ENCODE results near the gene MYRFL.

MYRFL gene

GRCh38 chr12:69897744-69898143 is 72.7 kb downstream of the MYRFL start:
- no peaks in the 10 kb centered on the region for H3K27me3 Mint-ChIP-seq
- H3K9me3 Mint-ChIP-seq: no peaks in the 10 kb centered on the region
- ATAC-seq (replicated peaks): no peak
- H3K27ac Mint-ChIP-seq: no peak overlapping the region
- no peaks in the 10 kb centered on the region for H3K36me3 Mint-ChIP-seq
- DNase-seq: no peak
- H3K4me1 Mint-ChIP-seq: no peaks in the 10 kb centered on the region
- H3K4me3 Mint-ChIP-seq: no peak overlapping the region

DNA sequence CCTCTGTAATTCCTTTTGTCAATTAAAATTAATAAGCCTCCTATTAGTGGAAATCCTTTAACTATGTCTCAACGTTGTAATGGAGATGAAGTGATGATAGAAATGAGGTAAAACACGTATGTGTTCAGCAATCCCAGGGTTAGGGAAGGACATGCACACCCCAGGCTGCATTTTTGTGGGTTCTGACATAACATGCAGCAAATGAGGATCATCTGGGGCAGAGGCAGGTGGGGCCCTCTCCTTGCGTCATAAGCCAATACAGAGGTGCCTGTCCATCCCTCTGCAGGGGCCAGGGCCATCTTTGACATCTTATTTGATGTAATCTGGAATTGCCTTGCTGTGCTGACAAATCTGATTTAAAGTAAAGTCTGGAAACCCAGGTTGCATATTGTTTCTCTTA is 73.2 kb downstream of the MYRFL start:
- Mint-ChIP-seq H3K4me1 (no peaks in the 10 kb centered on the region), H3K4me3 (no peak overlapping the region), H3K27me3 (no peaks in the 10 kb centered on the region), H3K27ac (no peak overlapping the region), H3K9me3 (no peaks in the 10 kb centered on the region), H3K36me3 (no peaks in the 10 kb centered on the region)
- ATAC-seq (replicated peaks): no peak
- no peak for DNase-seq

DNA sequence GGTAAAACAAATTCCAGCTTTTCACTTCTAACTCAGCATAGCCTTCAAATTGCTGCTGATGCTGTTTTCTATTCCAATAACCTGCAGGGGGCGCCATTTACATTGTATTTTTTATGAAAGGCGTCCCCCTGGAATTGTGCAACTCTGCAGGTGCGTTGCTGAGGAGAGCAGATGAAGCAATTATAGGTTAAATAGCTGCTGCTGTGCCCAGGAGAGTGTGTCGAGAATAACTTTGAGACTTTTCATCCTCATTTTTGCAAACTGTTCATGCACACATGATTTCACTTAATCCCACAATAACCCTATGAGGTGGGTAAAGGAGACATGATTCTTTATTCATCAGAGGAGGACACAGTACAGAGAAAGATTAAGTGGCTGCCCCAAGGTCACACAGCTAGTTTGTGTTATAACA is 75.7 kb downstream of the MYRFL start:
- H3K36me3 Mint-ChIP-seq: no peaks in the 10 kb centered on the region
- ATAC-seq (replicated peaks) (peak; percentile 70 to 71), DNase-seq (peak; percentile 46)

DNA sequence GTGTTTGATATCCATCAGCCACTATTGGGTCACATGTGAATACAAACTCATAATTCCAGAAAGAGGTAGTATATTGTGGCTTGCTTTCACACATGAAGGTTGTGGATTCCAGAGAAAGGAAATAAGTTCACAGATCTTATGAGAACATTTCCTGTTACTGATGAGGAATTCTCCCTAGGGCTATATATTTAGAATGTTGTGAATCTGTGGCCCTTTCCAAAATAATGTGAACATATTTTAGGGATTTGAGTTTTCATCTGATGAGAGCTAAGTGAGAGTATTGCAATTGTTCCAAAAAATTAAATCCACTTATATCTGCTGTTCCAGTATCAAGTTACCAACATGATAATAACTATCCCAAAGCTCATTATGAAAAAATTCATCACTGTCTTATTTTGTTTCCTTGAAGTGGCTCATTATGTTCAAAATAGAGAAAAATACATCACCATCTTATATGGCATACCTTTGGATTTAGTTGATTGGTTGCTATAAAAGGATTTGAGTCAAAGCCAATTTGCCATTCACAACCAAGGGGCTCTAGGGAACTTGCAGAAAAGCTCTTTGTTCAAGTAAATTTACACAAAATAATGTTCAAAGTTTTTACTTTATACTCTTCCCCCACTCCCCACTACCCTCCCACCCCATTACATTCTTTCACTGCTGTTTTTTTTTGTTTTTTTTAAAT is 76.3 kb downstream of the MYRFL start:
- Mint-ChIP-seq H3K4me3 (no peak overlapping the region), H3K4me1 (peaks cover 4 to 7% of the 10 kb centered on the region in 2 donors), H3K36me3 (no peaks in the 10 kb centered on the region), H3K27ac (no peak overlapping the region), H3K9me3 (no peaks in the 10 kb centered on the region), H3K27me3 (no peaks in the 10 kb centered on the region)
- ATAC-seq (replicated peaks): no peak
- no peak for DNase-seq

More for the DNA sequence above, 75.7 kb downstream of the MYRFL start:
- H3K9me3 Mint-ChIP-seq: no peaks in the 10 kb centered on the region
- H3K27me3 Mint-ChIP-seq: no peaks in the 10 kb centered on the region
- no peak overlapping the region for H3K27ac Mint-ChIP-seq
- H3K4me3 Mint-ChIP-seq: no peak overlapping the region
- peaks cover 0 to under 1% of the 10 kb centered on the region in 2 donors for H3K4me1 Mint-ChIP-seq

GRCh38 chr12:69903548-69903947 is 78.5 kb downstream of the MYRFL start:
- Mint-ChIP-seq H3K36me3 (no peaks in the 10 kb centered on the region), H3K4me1 (peaks cover 4 to 15% of the 10 kb centered on the region in 2 donors), H3K27me3 (no peaks in the 10 kb centered on the region), H3K4me3 (no peak overlapping the region), H3K27ac (no peak overlapping the region), H3K9me3 (no peaks in the 10 kb centered on the region)
- no peak for DNase-seq
- no peak for ATAC-seq (replicated peaks)

DNA sequence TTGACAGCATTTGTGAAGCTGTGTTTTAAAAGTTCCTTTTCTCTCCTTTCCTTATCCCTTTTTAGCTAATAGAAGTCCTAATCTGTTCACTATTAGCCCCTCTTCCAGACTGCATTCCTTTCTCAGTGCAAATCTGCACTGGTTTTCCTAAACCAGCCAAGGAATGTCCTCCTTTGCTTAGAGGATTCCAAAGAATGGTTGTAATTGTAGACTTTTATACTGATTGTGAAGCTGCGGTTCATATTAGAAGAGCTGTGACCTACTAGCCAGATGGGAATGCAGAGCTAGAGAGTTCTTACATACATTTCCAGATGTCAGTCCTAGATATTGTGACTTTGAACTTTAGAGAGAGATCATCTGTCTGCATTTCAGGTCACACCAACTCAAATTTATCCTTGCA is 79.8 kb downstream of the MYRFL start:
- H3K27me3 Mint-ChIP-seq: no peaks in the 10 kb centered on the region
- H3K9me3 Mint-ChIP-seq: no peaks in the 10 kb centered on the region
- H3K4me3 Mint-ChIP-seq: no peak overlapping the region
- H3K27ac Mint-ChIP-seq: no peak overlapping the region
- no peak for DNase-seq
- H3K4me1 Mint-ChIP-seq: peaks cover 4 to 15% of the 10 kb centered on the region in 2 donors
- no peaks in the 10 kb centered on the region for H3K36me3 Mint-ChIP-seq
- ATAC-seq (replicated peaks): no peak

GRCh38 chr12:69905801-69906200 is 80.8 kb downstream of the MYRFL start:
- Mint-ChIP-seq H3K4me1 (peaks cover 4 to 15% of the 10 kb centered on the region in 2 donors), H3K27ac (no peak overlapping the region), H3K36me3 (no peaks in the 10 kb centered on the region), H3K27me3 (no peaks in the 10 kb centered on the region), H3K9me3 (no peaks in the 10 kb centered on the region), H3K4me3 (no peak overlapping the region)
- no peak for ATAC-seq (replicated peaks)
- no peak for DNase-seq

DNA sequence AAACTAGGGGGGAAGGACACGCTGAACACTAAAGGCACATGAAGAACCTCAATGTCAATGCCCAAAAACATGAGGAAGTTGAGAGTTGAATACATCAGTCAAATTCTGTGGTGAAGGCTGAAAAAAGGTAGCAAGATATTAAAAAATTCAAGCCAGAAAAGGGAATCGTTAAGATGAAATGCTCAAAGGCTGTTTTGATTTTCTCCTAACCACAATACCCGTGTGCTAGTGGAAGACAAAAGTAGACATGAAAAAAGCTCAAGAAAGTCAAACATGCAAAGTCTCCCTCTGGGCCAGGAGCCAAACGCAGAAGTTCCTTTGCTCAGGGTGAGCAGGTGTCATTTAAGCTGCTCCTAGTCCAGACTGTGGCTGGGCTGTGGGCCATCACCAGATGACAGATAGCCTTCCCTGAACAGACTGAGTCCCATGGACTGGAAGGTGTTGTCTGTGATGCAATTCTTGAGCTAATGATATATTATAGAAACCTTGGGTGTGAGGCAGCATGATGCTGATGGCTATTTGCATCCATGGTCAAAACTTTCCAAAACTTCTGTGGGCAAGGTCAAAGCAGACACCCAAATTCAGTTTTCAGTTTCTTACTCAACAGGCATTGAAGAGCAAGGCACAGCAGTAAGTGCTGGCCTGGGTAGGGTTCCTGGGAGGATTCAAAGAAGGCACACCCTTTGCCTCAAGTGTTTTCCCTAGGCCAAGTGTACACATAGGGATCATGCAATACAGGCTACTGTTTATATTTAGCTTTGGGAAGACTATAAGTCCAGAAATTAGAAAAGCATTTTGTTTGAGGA is 81.6 kb downstream of the MYRFL start:
- no peaks in the 10 kb centered on the region for H3K27me3 Mint-ChIP-seq
- no peak overlapping the region for H3K4me3 Mint-ChIP-seq
- peaks cover 4 to 15% of the 10 kb centered on the region in 2 donors for H3K4me1 Mint-ChIP-seq
- no peaks in the 10 kb centered on the region for H3K9me3 Mint-ChIP-seq
- ATAC-seq (replicated peaks) (peak; percentile 61 to 68), DNase-seq (no peak)
- no peak overlapping the region for H3K27ac Mint-ChIP-seq
- H3K36me3 Mint-ChIP-seq: no peaks in the 10 kb centered on the region

DNA sequence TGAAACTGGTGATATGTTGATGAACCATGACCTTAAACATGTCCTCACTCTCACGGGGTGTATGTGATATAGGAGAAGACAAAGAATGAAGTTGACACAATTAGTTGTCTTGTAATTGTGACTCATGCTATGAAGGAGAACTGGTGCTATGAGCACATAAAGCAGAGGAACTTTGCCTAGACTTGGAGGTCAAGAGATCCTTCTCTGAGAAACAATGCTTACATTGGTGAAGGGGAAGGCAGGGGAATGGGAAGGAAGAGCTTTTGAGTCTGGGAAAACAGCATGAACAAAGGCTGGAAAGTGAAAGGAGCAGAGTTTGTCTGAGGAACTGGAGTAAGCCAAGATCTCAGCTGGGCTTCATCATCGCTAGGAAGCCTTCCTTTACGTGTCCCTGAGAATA is 83.2 kb downstream of the MYRFL start:
- ATAC-seq (replicated peaks) (no peak), DNase-seq (no peak)
- H3K36me3 Mint-ChIP-seq: no peaks in the 10 kb centered on the region

DNA sequence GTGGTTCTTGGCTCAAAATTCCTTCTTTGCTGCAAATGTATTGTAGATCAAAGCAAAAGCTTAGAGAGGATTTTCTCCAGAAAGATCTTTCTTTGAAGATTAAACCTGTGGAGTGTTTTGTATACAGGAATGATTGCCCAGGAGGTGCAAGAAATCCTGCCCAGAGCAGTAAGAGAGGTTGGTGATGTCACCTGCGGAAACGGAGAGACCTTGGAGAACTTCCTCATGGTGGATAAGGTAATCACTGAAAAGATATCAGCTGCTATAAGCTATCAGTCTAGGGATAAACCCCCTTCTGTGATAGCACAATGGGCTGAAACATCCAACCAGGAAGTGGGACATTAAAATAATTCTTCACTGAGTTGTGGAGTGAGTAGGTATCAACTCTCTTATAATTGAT is 85.7 kb downstream of the MYRFL start:
- Mint-ChIP-seq H3K4me1 (peaks cover 7 to 21% of the 10 kb centered on the region in 2 donors), H3K27me3 (no peaks in the 10 kb centered on the region), H3K9me3 (peaks cover 0 to 3% of the 10 kb centered on the region in 2 donors), H3K4me3 (no peak overlapping the region), H3K36me3 (no peaks in the 10 kb centered on the region), H3K27ac (no peak overlapping the region)
- DNase-seq (no peak), ATAC-seq (replicated peaks) (no peak)

More for the DNA sequence above, 83.2 kb downstream of the MYRFL start:
- H3K4me3 Mint-ChIP-seq: no peak overlapping the region
- no peaks in the 10 kb centered on the region for H3K9me3 Mint-ChIP-seq
- H3K4me1 Mint-ChIP-seq: peaks cover 4 to 15% of the 10 kb centered on the region in 2 donors
- no peak overlapping the region for H3K27ac Mint-ChIP-seq
- H3K27me3 Mint-ChIP-seq: no peaks in the 10 kb centered on the region

- H3K4me3 Mint-ChIP-seq: no peak overlapping the region
- H3K27ac Mint-ChIP-seq: no peak overlapping the region
- H3K27me3 Mint-ChIP-seq: no peaks in the 10 kb centered on the region
- H3K36me3 Mint-ChIP-seq: no peaks in the 10 kb centered on the region
- H3K9me3 Mint-ChIP-seq: peaks cover 0 to 5% of the 10 kb centered on the region in 2 donors
- peaks cover 3 to 6% of the 10 kb centered on the region in 2 donors for H3K4me1 Mint-ChIP-seq
- DNase-seq (no peak), ATAC-seq (replicated peaks) (no peak)
These were observed 88.5 kb downstream of the MYRFL start for GRCh38 chr12:69913526-69913925.

- DNase-seq: no peak
- H3K4me1 Mint-ChIP-seq: peaks cover 3 to 6% of the 10 kb centered on the region in 2 donors
- peaks cover 0 to 7% of the 10 kb centered on the region in 2 donors for H3K9me3 Mint-ChIP-seq
- no peak for ATAC-seq (replicated peaks)
- no peaks in the 10 kb centered on the region for H3K36me3 Mint-ChIP-seq
- no peak overlapping the region for H3K4me3 Mint-ChIP-seq
- H3K27me3 Mint-ChIP-seq: no peaks in the 10 kb centered on the region
- H3K27ac Mint-ChIP-seq: no peak overlapping the region
These were observed 90.9 kb downstream of the MYRFL start for GRCh38 chr12:69915964-69916363.

DNA sequence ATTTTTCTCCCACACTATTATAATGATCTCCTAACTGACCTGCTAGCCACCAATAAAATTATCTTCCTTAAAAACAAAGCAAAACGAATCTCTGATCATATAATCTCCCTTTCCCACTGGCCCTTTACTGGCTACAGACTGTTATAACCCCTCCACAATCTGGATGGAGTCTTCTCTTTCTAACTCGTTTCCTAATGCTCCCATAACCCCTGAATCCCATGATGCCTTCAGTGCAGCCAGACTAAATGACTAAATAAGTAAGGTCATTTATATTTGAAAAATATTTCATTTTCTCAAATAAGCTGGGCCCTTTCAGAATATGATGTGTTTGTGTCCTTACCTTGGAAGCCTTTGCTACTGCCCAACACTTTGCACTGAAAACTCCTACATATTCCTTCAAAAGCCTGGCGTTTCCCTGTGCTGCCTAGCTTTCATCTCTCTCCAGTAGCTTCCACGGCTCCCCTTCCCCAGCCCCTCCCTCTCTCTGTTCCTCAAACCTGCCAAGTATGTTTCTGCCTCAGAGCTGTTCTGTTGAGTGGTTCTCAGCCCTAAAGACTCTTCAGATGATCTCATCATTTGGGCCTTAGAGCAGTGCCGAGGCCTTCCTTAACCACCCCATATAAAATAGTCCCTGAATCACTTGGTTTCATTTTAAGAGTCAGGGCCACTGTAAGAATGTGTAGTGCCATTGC is 91.7 kb downstream of the MYRFL start:
- DNase-seq (no peak), ATAC-seq (replicated peaks) (no peak)
- H3K4me1 Mint-ChIP-seq: peaks cover 3 to 6% of the 10 kb centered on the region in 2 donors
- H3K36me3 Mint-ChIP-seq: no peaks in the 10 kb centered on the region
- no peak overlapping the region for H3K27ac Mint-ChIP-seq
- no peaks in the 10 kb centered on the region for H3K27me3 Mint-ChIP-seq
- peaks cover 0 to 7% of the 10 kb centered on the region in 2 donors for H3K9me3 Mint-ChIP-seq
- no peak overlapping the region for H3K4me3 Mint-ChIP-seq

DNA sequence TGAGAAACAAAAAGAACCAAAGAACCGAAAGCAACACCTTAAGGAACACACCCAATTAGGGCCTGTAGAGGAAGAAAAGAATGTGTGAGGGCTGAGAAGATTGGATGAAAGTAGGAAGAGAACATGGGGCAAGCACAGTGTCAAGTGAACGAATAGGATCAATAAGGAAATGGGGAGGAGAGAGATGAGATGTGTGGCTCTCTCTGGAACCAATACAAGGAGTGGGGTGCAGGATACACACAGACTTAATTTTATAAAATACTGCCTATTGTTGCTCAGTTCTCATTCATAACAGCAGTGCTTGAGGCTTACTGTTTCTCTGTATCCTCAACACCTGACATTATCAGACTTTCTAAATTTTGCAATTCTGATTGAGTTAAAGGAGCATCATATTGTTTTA is 93.3 kb downstream of the MYRFL start:
- H3K9me3 Mint-ChIP-seq: peaks cover 0 to 7% of the 10 kb centered on the region in 2 donors
- H3K4me3 Mint-ChIP-seq: no peak overlapping the region
- no peak for DNase-seq
- ATAC-seq (replicated peaks): no peak
- H3K4me1 Mint-ChIP-seq: peaks cover 3 to 6% of the 10 kb centered on the region in 2 donors
- no peak overlapping the region for H3K27ac Mint-ChIP-seq
- H3K27me3 Mint-ChIP-seq: no peaks in the 10 kb centered on the region
- H3K36me3 Mint-ChIP-seq: no peaks in the 10 kb centered on the region

Data from stimulated activated naive B cell treated with anti-CD40 and anti-IgM and Interleukin-4, amounts not matched to agents 10 μg/mL and 1 μg/mL and 100 μg/mL, for 72 hours (primary cell).